Esophagus squamous epithelium (tissue), 5 donors: ENCODE measurements around the gene LMTK2. TPM values are rescaled to one million over a fixed set of nuclear protein-coding genes. Genes with fewer than 3 reads are reported as not detected.

Experiments used
- DNase-seq: peaks from one replicate; lab custom pipeline; 2025; lab: John Stamatoyannopoulos, UW
- H3K27ac ChIP-seq, 4 donors: fragments of 200-600 bp; sonication (generic); one replicate each; pipeline ENCODE4 v1.5.1; 2016 to 2019; ENCODE audit warnings: mild to moderate bottlenecking in 1 of 4
- H3K27me3 ChIP-seq, 4 donors: fragments of 200-600 bp; sonication (generic); 1 replicate in 3 of 4; 2 replicates in 1 of 4; pipeline versions ENCODE4 v1.5.1 to v1.6.0; 2017 to 2021; ENCODE audit warnings: antibody characterized with exemption in 1 of 4
- H3K36me3 ChIP-seq, 3 donors: fragments of 200-600 bp; sonication (generic); one replicate each; pipeline ENCODE4 v1.5.1; 2016 to 2019
- H3K4me1 ChIP-seq, 3 donors: fragments of 200-600 bp; sonication (generic); one replicate each; pipeline ENCODE4 v1.5.1; 2017 to 2019
- H3K4me3 ChIP-seq, 4 donors: fragments of 200-600 bp; sonication (generic); 1 replicate in 3 of 4; 2 replicates in 1 of 4; pipeline ENCODE4 v1.5.1; 2016 to 2019; ENCODE audit warnings: mild to moderate bottlenecking in 2 of 4, moderate library complexity in 1 of 4
- H3K9me3 ChIP-seq, 3 donors: fragments of 200-600 bp; sonication (generic); one replicate each; pipeline ENCODE4 v1.5.1; 2016 to 2019
- CTCF ChIP-seq, 6 experiments: fragments of 450-650 bp in 4 of 6; fragments of 200-600 bp in 2 of 6; sonication (generic) in 2 of 6; IDR thresholded peaks; one replicate each; pipeline ENCODE4 v1.5.1; 2016 to 2019; ENCODE audit warnings: antibody characterized with exemption in 6 of 6, mild to moderate bottlenecking in 4 of 6, moderate library complexity in 4 of 6
- POLR2A ChIP-seq, 4 donors: fragments of 450-650 bp; IDR thresholded peaks; one replicate each; pipeline ENCODE4 v1.6.1; 2017; ENCODE audit warnings: antibody characterized with exemption in 4 of 4, mild to moderate bottlenecking in 4 of 4, moderate library complexity in 3 of 4
- WGBS, 2 donors: methylation state at CpG; one replicate each; pipeline ENCODE4 v1.1.5; 2018; 5-methylcytosine and 5-hydroxymethylcytosine counted together
- intact Hi-C: fragments of 100-400 bp; cut with DNase I; formaldehyde crosslinking; loops from one replicate; pipeline ENCODE4 v1.15.0; 2022
- total RNA-seq, 4 donors: library from RNA; depleted of rRNA; stranded (reverse); fragments of >200 nt; gene quantifications; one replicate each; pipeline ENCODE4 v1.1.0, GENCODE V29; 2016
- donor health status: DM: yes; HTN: yes; CAD: no.

LMTK2 gene
- total RNA-seq, 4 donors from 2014 or later, result 16.0 to 29.3 (median 20.3) TPM

DNA sequence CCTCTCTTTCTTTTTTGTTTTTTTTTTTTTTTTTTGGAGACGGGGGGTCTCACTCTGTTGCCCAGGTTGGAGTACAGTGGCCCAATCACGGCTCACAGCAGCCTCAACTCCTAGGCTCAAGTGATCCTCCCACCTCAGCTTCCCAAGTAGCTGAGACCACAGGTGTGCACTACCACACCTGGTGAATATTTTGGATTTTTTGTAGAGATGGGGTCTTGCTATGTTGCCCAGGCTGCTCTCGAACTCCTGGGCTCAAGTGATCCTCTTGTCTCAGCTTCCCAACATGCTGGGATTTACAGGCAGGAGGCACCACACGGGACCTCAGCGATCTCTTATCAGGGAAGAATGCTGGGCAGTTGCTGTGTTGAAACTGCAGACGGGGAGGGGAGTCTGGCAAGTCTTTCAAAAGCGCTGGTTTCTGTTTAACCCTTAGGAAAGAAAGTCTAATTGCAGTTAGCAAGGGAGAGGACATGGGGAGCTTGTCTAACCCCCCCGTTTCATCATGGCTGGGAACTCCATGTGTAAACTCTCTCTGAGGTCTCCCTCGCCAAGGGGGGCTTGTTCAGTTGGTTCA is 39.6 kb upstream of the LMTK2 start:
- Histone ChIP-seq H3K27me3 (no peaks in the 10 kb centered on the region), H3K9me3 (peaks cover 0 to 5% (median 3%) of the 10 kb centered on the region in 3 donors), H3K4me1 (no peaks in the 10 kb centered on the region), H3K27ac (no peak overlapping the region), H3K4me3 (no peak overlapping the region), H3K36me3 (no peaks in the 10 kb centered on the region)
- 53 to 55% methylated on average over 8 to 9 of the region's 9 CpGs for WGBS, 2 donors
- DNase-seq, result no peak
- intact Hi-C loops, result no loop called here
- TF ChIP-seq POLR2A (IDR thresholded peaks at IDR 0.05) (no peak), CTCF (IDR thresholded peaks at IDR 0.05) (no peak)

- Histone ChIP-seq H3K27me3 (no peaks in the 10 kb centered on the region), H3K27ac (no peak overlapping the region), H3K4me1 (no peaks in the 10 kb centered on the region), H3K9me3 (peaks cover 0 to 6% (median 0%) of the 10 kb centered on the region in 3 donors), H3K4me3 (no peak overlapping the region), H3K36me3 (no peaks in the 10 kb centered on the region)
- intact Hi-C loops, result no loop called here
- DNase-seq, result no peak
- TF ChIP-seq POLR2A (IDR thresholded peaks at IDR 0.05), result no peak
- TF ChIP-seq CTCF (IDR thresholded peaks at IDR 0.05), result no peak
- WGBS, 2 donors, result 92 to 93% methylated on average over 7 to 12 of the region's 14 CpGs
Measured at GRCh38 chr7:98073047-98073446, 33.6 kb upstream of the LMTK2 start.

- 73 to 88% methylated on average over 2 of the region's 2 CpGs for WGBS, 2 donors
Measured at GRCh38 chr7:98075801-98076200, 30.9 kb upstream of the LMTK2 start.

DNA sequence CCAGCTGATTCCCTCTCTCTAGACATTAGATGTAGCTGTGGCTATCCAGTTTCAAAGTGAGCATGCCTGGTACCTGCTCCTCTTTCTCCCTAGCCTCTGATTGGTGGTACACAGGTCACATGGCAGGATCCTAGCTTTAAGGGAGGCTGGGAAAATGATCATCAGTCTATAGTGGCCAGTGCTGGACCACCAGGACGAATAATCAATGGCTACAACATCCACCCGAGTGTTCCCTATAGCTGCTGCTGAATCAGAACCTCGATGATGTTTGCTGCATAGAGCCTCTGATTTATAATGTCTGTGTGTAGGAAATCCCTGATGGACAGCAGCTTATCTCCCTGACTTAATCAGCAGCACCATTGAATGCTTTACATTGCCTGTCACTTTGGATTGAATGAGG is 28.9 kb upstream of the LMTK2 start:
- WGBS, 2 donors, result 93 to 95% methylated on average over 3 of the region's 3 CpGs
- Histone ChIP-seq H3K36me3 (no peaks in the 10 kb centered on the region), H3K27me3 (no peaks in the 10 kb centered on the region), H3K4me1 (peaks cover 0 to 11% (median 0%) of the 10 kb centered on the region in 3 donors), H3K4me3 (no peak overlapping the region), H3K27ac (no peak overlapping the region), H3K9me3 (peaks cover 0 to 6% (median 0%) of the 10 kb centered on the region in 3 donors)
- TF ChIP-seq POLR2A (IDR thresholded peaks at IDR 0.05) (no peak), CTCF (IDR thresholded peaks at IDR 0.05) (no peak)
- intact Hi-C loops, result no loop called here
- no peak for DNase-seq

More at GRCh38 chr7:98075801-98076200, 30.9 kb upstream of the LMTK2 start:
- Histone ChIP-seq H3K27ac (no peak overlapping the region), H3K4me1 (peaks cover 0 to 11% (median 0%) of the 10 kb centered on the region in 3 donors), H3K4me3 (no peak overlapping the region), H3K36me3 (no peaks in the 10 kb centered on the region), H3K9me3 (peaks cover 0 to 6% (median 0%) of the 10 kb centered on the region in 3 donors), H3K27me3 (no peaks in the 10 kb centered on the region)
- TF ChIP-seq CTCF (IDR thresholded peaks at IDR 0.05) (no peak), POLR2A (IDR thresholded peaks at IDR 0.05) (no peak)
- no peak for DNase-seq
- intact Hi-C loops, result no loop called here

- TF ChIP-seq CTCF (IDR thresholded peaks at IDR 0.05), result no peak
- no peaks in the 10 kb centered on the region for H3K36me3 ChIP-seq
- H3K27ac ChIP-seq, result no peak overlapping the region
- peaks cover 0 to 6% (median 0%) of the 10 kb centered on the region in 3 donors for H3K9me3 ChIP-seq
- no peak for DNase-seq
- intact Hi-C loops, result no loop called here
- 46 to 52% methylated on average over 6 to 11 of the region's 11 CpGs for WGBS, 2 donors
- no peaks in the 10 kb centered on the region for H3K27me3 ChIP-seq
- peaks cover 0 to 11% (median 0%) of the 10 kb centered on the region in 3 donors for H3K4me1 ChIP-seq
- no peak overlapping the region for H3K4me3 ChIP-seq
Measured at GRCh38 chr7:98078197-98078870, 28.3 kb upstream of the LMTK2 start.
